GM21447 (cell line): ENCODE data around the gene ATE1.
"Not testable (repeated sequence)": the region's sequence is repeated elsewhere in the genome, so short reads cannot be mapped to it uniquely, and the experiment has no call there.

Experiments used
- ATAC-seq: cut with Tn5 transposase; IDR thresholded peaks from one replicate; pipeline ENCODE4 v1.9.1; 2021; ENCODE audit not compliant: unreplicated experiment

The ATE1 gene

GRCh38 chr10:121833387-121833786 lies 94.4 kb downstream of the ATE1 start:
- no peak for ATAC-seq

- ATAC-seq: no peak
Measured at GRCh38 chr10:121832647-121833046, 95.2 kb downstream of the ATE1 start.

- no peak for ATAC-seq
Measured at GRCh38 chr10:121831777-121832176, 96.1 kb downstream of the ATE1 start.

GRCh38 chr10:121831237-121831636 lies 96.6 kb downstream of the ATE1 start:
- no peak for ATAC-seq

- ATAC-seq: no peak
Measured at GRCh38 chr10:121830101-121830500, 97.7 kb downstream of the ATE1 start.

GRCh38 chr10:121828045-121828444 lies 99.8 kb downstream of the ATE1 start:
- no peak for ATAC-seq

- ATAC-seq: not testable (repeated sequence)
Measured at GRCh38 chr10:121826773-121827172, 101.1 kb downstream of the ATE1 start.

GRCh38 chr10:121823993-121824463 lies 103.8 kb downstream of the ATE1 start:
- no peak for ATAC-seq

GRCh38 chr10:121822724-121823123 lies 105.1 kb downstream of the ATE1 start:
- ATAC-seq: no peak

- ATAC-seq: no peak
Measured at GRCh38 chr10:121822180-121822579, 105.7 kb downstream of the ATE1 start.

- ATAC-seq: no peak
Measured at GRCh38 chr10:121819049-121819448, 108.8 kb downstream of the ATE1 start.

- ATAC-seq: no peak
Measured at GRCh38 chr10:121818599-121818998, 109.2 kb downstream of the ATE1 start.

- ATAC-seq: no peak
Measured at GRCh38 chr10:121816197-121816596, 111.6 kb downstream of the ATE1 start.

- no peak for ATAC-seq
Measured at GRCh38 chr10:121813857-121814256, 114.0 kb downstream of the ATE1 start.

- no peak for ATAC-seq
Measured at GRCh38 chr10:121813211-121813815, 114.5 kb downstream of the ATE1 start.

- ATAC-seq: no peak
Measured at GRCh38 chr10:121812031-121812430, 115.8 kb downstream of the ATE1 start.

- no peak for ATAC-seq
Measured at GRCh38 chr10:121811386-121811785, 116.4 kb downstream of the ATE1 start.

- no peak for ATAC-seq
Measured at GRCh38 chr10:121808835-121809234, 119.0 kb downstream of the ATE1 start.

GRCh38 chr10:121804460-121804859 lies 123.4 kb downstream of the ATE1 start:
- no peak for ATAC-seq

- no peak for ATAC-seq
Measured at GRCh38 chr10:121803611-121804010, 124.2 kb downstream of the ATE1 start.

- no peak for ATAC-seq
Measured at GRCh38 chr10:121800831-121801230, 127.0 kb downstream of the ATE1 start.

- no peak for ATAC-seq
Measured at GRCh38 chr10:121800146-121800545, 127.7 kb downstream of the ATE1 start.

GRCh38 chr10:121797490-121797889 lies 130.3 kb downstream of the ATE1 start:
- no peak for ATAC-seq
